Mucosa of descending colon (tissue), 3 donors: Measurements from ENCODE around the gene LRRC61. TPM values are rescaled to one million over a fixed set of nuclear protein-coding genes. Genes with fewer than 3 reads are reported as not detected.

Experiments
- ATAC-seq: fragments of 200-7000 bp; cut with Tn5 transposase; one replicate; pipeline ENCODE4 v1.9.1; 2020; ENCODE audit warnings: mild to moderate bottlenecking, moderate library complexity
- DNase-seq, 3 donors: peaks; one replicate each; pipeline ENCODE4 v3.0.0-alpha.2; 2020
- H3K36me3 ChIP-seq: fragments of 200-600 bp; one replicate; pipeline ENCODE4 v1.8.0; 2021; ENCODE audit warnings: low read depth, mild to moderate bottlenecking
- H3K4me1 ChIP-seq: fragments of 200-600 bp; one replicate; pipeline ENCODE4 v1.8.0; 2021; ENCODE audit warnings: low read depth, mild to moderate bottlenecking
- H3K4me3 ChIP-seq: fragments of 200-600 bp; one replicate; pipeline ENCODE4 v1.8.0; 2021; ENCODE audit warnings: mild to moderate bottlenecking
- H3K9me3 ChIP-seq: fragments of 200-600 bp; one replicate; pipeline ENCODE4 v1.8.0; 2021; ENCODE audit warnings: mild to moderate bottlenecking
- CTCF ChIP-seq: fragments of 200-600 bp; IDR thresholded peaks from one replicate; pipeline ENCODE4 v1.8.0; 2022; ENCODE audit warnings: antibody characterized with exemption, mild to moderate bottlenecking
- intact Hi-C, 2 donors: fragments of 100-400 bp; cut with DNase I in 1 of 2; cut with micrococcal nuclease in 1 of 2; formaldehyde crosslinking; loops; one replicate each; pipeline versions ENCODE4 v1.11.0 to v1.11.1; 2022; cut with DNase I, micrococcal nuclease
- total RNA-seq, 3 donors: library from RNA; stranded (reverse); fragmentation: NEBNext Ultra II Directional in 2 of 3; extraction: Animal tissue kit (Norgen Biotek cat#: 25700) in 2 of 3; gene quantifications; one replicate each; pipeline versions ENCODE4 v1.2.1 to v1.2.4, GENCODE V29; 2021 to 2023
- donor health status: DM: no; HTN: no; CAD: no; lungs with moderate emphysema.
- donor health status: DM: no; HTN: no; CAD: no.
- donor health status: DM: no; HTN: yes; CAD: no.

Gene LRRC61
- total RNA-seq, 3 donors from 2014 or later, result 11.8 to 14.5 (median 14.5) TPM

GRCh38 chr7:150322114-150322832, 882 bp upstream of the LRRC61 start:
- Histone ChIP-seq H3K4me3 (peak overlapping the region; percentile 77), H3K36me3 (no peaks in the 10 kb centered on the region), H3K9me3 (no peaks in the 10 kb centered on the region), H3K4me1 (peaks cover 20% of the 10 kb centered on the region)
- no peak for ATAC-seq
- intact Hi-C loops, result no loop called here
- DNase-seq, result peak in 1 of 3 donors; percentile 34
- TF ChIP-seq CTCF, result no peak

DNA sequence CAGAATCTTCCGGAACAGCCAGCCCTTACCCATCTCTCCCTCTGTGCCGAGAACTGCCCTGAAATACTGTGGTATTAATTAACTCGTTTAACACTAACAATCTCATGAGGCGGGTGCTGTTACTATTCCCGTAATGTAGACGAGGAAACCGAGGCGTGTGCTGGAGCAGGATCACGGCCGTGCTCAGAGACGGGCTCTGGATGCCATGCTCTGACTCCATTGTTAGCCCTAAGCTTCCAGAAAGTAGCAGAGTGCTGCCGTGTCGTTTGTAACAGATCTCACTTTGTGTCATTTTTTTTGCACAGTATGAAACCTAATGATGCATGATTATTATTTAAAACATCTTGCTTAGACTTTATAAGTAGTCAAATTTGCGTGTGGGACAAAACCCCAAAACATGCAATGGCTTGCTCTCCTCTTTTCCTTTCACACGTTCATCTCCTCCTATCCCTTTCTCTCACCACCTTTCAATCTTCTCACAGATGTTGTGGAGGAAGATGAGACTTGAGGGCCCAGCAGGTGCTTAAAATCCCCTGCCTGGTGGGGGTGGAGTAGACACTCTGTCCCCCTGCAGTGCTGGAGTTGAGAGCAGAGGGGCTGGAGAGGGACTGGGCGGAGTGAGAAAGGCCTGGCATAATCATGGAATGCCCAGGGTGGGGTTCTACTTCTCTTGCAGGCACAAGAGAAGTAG, 672 bp downstream of the LRRC61 start:
- TF ChIP-seq CTCF, result no peak
- no peaks in the 10 kb centered on the region for H3K36me3 ChIP-seq
- intact Hi-C loops, result no loop called here
- H3K4me3 ChIP-seq, result peak overlapping the region; percentile 77
- no peaks in the 10 kb centered on the region for H3K9me3 ChIP-seq
- peaks cover 20% of the 10 kb centered on the region for H3K4me1 ChIP-seq
- ATAC-seq, result peak; percentile 56
- peak in 1 of 3 donors; percentile 52 for DNase-seq

GRCh38 chr7:150324373-150324961, 1.3 kb downstream of the LRRC61 start:
- H3K9me3 ChIP-seq, result no peaks in the 10 kb centered on the region
- no peak for TF ChIP-seq CTCF
- intact Hi-C loops, result no loop called here

GRCh38 chr7:150325110-150325611, 2.0 kb downstream of the LRRC61 start:
- Histone ChIP-seq H3K9me3 (no peaks in the 10 kb centered on the region), H3K36me3 (no peaks in the 10 kb centered on the region), H3K4me3 (no peak overlapping the region), H3K4me1 (peaks cover 20% of the 10 kb centered on the region)
- no peak for TF ChIP-seq CTCF
- DNase-seq (peak; percentile 23 to 69 (median 58)), ATAC-seq (no peak)
- intact Hi-C loops, result no loop called here

More at GRCh38 chr7:150324373-150324961, 1.3 kb downstream of the LRRC61 start:
- peak; percentile 62 for ATAC-seq
- H3K36me3 ChIP-seq, result no peaks in the 10 kb centered on the region
- peak; percentile 52 to 65 (median 57) for DNase-seq
- peaks cover 20% of the 10 kb centered on the region for H3K4me1 ChIP-seq
- H3K4me3 ChIP-seq, result no peak overlapping the region

DNA sequence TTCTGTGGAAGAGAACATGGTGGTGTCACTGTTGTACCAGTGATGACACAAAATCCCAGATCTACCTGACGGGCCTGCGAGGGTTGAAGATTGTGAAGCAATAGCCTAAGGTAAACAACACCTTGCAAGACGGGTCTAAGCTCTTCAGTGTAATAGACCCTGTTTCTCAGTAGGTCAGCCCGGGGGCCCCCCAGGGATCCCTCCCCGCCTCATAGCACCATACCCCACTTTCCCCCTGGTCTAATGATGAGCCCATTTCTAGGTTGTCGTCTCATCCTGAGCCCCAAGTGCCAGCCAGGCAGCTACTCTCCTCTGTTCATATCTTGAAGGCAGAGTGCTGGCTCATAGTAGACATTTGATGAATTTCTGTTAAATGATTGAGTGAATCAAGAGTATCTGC, 2.7 kb downstream of the LRRC61 start:
- Histone ChIP-seq H3K4me1 (peaks cover 18% of the 10 kb centered on the region), H3K4me3 (no peak overlapping the region), H3K36me3 (no peaks in the 10 kb centered on the region), H3K9me3 (no peaks in the 10 kb centered on the region)
- no peak for TF ChIP-seq CTCF
- intact Hi-C loops, result no loop called here
- no peak for ATAC-seq
- DNase-seq, result no peak
